ENCODE results near the gene PROS1.
"Not testable (repeated sequence)": the region's sequence is repeated elsewhere in the genome, so short reads cannot be mapped to it uniquely, and the experiment has no call there.

Gene PROS1

DNA sequence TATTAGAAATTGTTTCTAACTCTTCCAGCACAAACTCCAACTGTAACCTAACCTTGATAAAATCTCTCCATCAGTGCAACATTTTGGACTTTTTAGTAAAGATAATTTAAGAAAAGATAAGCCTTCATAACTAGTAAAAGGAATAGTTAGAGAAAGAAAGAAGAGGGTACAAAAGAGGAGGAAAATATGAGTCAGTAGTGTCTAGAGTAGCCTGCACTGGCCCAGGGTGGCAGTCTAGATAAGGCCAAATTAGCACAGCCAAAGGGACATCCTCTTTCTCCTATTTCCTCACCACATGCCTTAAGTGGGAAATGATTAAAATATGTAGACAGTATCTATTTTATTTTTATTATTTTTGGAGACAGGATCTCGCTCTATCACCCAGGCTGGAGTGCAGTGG, 3.7 kb downstream of the PROS1 start:
- DNase-seq (ENCODE audit: low read depth, low spot score) = no peak

DNA sequence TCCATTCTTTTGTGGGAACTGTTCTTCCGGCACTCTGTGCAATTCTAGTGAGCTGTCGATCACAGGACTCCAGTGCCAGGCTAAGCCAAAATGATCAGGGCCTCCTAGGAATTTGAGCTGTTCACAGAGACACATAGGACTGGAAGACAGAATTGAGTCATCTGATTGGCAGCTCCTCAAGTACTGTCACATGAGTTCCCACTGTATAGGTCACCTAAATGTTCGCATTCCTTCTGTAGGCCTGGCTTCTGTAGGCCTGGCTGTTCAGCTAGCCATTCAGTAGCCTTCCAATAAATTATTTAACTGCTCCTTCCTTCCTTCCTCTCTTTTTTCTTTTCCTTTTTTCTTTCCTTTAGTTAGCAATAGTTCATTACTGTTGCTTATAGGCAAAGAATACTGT, 4.3 kb downstream of the PROS1 start:
- DNase-seq (ENCODE audit: low read depth, low spot score) = no peak

DNA sequence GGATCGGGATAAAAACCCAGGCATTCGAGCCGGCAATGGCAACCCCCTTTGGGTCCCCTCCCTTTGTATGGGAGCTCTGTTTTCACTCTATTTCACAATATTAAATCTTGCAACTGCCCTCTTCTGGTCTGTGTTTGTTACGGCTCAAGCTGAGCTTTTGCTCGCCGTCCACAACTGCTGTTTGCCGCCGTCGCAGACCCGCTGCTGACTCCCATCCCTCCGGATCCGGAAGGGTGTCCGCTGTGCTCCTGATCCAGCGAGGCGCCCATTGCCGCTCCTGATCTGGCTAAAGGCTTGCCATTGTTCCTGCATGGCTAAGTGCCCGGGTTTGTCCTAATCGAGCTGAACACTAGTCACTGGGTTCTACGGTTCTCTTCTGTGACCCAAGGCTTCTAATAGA, 8.6 kb downstream of the PROS1 start:
- not testable (repeated sequence) for DNase-seq (ENCODE audit: low read depth, low spot score)

DNA sequence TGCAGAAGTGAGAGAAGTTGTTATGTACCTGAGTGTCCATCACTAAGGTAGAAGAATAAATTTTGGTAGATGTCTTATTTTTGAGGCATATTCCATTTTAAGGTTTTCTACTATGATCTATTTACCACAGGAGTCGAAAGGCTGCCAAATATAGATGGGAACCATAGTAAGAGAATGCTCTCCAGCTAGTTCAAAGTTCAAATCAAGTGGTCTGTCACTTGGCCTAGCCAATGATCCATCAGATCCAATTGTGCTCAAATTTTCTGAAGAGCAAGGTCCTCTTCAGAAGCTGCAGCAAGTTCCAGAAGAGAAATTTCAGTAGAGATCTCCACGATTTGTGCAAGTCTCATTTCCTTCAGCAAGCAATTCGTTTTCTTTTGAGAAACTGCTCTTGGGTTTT, 10.9 kb downstream of the PROS1 start:
- no peak for DNase-seq (ENCODE audit: low read depth, low spot score)

- DNase-seq (ENCODE audit: low read depth, low spot score) = no peak
Observed at GRCh38 chr3:93961489-93961888, 12.2 kb downstream of the PROS1 start.

DNA sequence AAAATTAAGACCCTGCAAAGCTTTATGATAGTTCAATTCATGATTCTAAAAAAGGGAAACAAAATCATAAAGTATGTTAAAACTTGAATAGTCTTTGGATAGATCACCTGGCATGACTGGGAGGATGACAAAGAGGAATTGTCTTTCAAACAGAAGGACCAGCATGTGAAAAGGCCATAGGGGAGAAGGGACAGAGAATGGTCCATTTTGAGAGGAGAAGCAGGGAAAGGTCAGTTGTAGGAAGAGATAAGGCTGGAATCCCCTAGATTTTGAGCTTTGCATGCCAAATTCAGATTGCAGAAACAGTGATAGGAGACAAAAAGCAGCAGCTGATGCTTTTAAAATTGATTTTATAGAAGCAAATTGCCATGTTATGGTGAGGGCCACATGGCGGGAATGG, 12.7 kb downstream of the PROS1 start:
- DNase-seq (ENCODE audit: low read depth, low spot score) = no peak

DNA sequence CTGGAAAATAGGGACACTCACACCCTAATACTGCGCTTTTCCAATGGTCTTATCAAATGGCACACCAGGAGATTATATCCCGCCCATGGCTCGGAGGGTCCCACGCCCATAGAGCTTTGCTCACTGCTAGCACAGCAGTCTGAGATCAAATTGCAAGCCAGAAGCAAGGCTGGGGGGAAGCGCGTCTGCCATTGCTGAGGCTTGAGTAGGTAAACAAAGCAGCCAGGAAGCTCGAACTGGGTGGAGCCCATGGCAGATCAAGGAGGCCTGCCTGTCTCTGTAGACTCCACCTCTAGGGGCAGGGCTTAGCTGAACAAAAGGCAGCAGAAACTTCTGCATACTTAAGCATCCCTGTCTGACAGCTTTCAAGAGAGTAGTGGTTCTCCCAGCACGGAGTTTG, 23.7 kb downstream of the PROS1 start:
- not testable (repeated sequence) for DNase-seq (ENCODE audit: low read depth, low spot score)

DNA sequence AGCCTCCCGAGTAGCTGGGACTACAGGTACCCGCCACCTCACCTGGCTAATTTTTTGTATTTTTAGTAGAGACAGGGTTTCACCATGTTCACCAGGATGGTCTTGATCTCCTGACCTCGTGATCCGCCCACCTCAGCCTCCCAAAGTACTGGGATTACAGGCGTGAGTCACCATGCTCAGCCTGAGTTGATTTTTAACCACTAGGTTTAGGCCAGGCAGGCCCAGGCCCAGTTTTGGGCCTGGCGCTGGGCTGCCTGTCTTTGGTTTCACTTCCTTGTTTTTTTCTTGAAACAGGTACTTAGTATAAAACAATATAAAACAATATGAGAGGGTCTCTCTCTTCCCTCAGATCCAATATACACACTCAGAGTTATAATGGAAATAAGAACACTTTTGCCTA, 36.2 kb downstream of the PROS1 start:
- not testable (repeated sequence) for DNase-seq (ENCODE audit: low read depth, low spot score)

DNA sequence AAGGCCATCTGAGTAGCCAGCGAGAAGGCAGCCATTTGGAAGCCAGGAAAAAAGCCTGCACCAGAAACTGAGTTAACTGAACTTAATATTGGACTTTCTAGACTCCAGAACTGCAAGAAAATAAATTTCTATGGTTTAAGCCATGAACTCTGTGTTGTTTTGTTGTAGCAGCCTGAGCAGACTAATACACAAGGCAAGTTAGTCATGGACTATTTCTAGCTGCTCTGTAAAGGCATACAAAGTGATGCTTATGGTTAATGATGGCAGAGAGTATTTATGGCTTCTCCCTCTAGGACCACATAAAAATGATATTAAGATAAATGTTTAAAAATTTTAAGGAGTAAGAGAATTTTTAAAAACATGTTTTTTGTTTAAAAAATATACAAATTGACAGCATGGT, 37.1 kb downstream of the PROS1 start:
- no peak for DNase-seq (ENCODE audit: low read depth, low spot score)

DNA sequence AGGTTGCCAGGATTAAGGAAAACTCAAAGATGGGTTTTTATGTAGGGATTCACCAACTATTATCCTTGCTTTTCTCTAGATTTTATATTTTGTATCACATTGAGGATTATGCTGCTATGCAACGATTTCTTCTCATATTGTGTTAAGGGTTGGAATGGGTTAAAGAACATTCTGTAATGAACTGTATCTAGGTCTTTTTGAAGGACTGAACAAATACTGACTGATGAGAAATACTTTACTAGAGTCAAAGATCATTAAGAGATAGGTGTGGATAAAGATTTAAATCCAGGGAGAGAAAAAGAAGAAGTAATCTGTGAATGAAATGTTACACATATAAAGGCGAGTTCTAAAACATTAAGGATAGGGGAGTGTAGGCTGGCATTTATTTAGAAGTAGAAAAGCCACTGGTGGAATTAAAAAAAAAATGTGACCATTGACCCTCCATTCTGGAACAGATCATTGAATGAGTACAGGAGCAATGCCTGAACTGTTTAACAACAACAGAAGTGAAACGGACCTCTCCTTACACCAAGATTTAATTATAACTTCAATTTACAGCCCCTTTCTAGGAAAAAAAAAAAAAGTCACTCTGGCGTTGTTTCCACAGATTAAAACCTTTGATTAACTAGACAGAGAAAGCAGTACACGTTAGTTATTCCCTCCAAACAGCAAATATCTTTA, 39.2 kb downstream of the PROS1 start:
- DNase-seq (ENCODE audit: low read depth, low spot score) = no peak

DNA sequence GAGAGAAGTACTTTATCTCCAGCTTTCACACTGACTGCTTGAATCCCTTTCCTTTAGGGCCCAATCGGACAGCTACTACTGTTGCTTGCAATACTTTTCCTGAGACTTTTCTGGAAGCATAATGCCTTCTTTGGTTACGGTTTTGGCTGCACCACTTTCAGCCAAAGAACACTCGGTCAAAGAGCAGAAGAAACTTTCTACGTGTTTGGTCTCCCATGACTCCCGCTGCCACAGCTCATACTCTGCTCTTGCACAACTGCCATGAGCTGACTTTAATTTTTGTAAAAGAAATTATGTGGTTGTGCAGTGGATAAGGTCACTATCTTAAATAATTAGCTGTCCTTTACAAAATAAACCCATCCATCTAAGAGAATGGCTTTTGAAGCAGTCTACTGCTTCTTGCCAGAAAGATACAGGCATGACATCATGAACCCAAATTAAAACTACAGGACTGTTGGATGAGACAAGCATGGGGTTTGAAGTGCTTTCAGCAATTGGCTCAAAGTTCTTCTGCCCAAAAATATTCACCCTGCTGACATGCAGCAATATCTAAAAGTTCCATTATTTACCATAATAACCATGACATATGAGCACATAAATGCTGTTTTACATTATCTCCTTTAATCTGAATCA, 42.0 kb downstream of the PROS1 start:
- DNase-seq (ENCODE audit: low read depth, low spot score) = no peak

GRCh38 chr3:93930041-93930440, 43.7 kb downstream of the PROS1 start:
- DNase-seq (ENCODE audit: low read depth, low spot score) = no peak

DNA sequence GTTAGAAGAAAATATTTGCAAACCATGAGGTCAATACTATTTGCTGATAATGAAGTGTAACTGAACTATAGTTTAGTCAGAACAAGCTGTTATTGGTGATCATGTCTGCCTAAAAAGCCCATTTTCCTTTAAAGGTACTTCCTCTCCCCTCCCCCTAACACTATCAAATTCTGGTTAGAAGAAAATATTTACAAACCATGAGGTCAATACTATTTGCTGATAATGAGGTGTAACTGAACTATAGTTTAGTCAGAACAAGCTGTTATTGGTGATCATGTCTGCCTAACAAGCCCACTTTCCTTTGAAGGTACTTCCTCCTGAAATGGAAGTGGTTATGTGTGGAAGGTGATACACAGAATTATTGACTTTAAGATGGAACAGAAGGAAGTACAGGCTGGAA, 46.9 kb downstream of the PROS1 start:
- DNase-seq (ENCODE audit: low read depth, low spot score) = no peak

GRCh38 chr3:93924491-93924890, 49.2 kb downstream of the PROS1 start:
- no peak for DNase-seq (ENCODE audit: low read depth, low spot score)

DNA sequence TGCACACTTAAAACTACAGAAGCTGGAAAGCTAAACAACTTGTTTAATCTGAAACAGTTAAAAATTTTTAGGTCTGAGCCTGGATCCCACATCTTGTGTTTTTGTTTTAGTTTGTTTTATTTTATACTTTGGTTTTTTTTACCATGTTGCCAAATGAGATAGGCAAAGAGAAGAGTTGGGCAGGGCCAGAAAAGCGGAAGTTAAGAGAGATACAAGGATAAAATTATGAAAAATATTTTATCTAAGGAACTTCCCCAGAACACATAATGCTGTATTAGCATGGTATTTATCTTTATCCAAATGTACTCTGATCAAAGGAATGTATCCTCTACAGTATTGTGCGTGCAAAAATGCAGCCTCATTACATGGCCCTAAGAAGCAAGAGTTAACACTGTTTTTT, 50.7 kb downstream of the PROS1 start:
- DNase-seq (ENCODE audit: low read depth, low spot score) = no peak

GRCh38 chr3:93917546-93918029, 56.1 kb downstream of the PROS1 start:
- DNase-seq (ENCODE audit: low read depth, low spot score) = not testable (repeated sequence)

DNA sequence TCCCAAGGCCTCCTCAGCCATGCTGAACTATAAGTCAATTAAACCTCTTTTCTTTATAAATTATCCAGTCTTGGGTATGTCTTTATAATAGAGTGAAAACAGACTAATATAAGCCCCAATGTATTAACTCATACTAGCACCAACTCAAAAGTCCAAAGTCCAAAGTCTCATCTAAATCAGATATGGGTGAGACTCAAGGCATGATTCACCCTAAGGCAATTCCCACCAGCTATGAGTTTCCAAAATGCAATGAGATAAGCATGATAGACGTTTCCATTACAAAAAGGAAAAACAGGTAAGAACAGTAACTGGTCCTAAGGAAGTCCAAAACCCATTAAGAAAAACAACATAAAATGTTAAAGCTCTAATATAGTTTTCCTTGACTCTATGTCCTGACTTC, 60.1 kb downstream of the PROS1 start:
- not testable (repeated sequence) for DNase-seq (ENCODE audit: low read depth, low spot score)

DNA sequence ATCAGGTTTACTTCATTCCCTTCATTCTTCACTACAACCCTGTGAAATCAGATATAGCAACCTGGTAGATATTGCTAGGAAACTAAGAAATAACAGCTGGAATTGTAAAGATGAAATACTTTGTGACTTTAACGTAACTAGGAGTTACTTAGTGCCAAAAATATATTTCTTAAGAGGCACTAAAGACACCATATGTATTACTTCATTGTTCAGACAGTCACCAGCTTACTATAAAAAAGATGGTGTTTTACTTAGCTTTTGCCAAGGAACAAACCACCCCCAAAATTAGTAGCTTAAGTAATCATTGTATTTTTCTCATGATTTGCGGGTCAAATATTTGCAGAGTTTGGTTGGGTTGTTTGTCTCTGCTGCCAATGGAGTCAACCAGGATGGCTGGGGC, 62.5 kb downstream of the PROS1 start:
- DNase-seq (ENCODE audit: low read depth, low spot score) = no peak

- DNase-seq (ENCODE audit: low read depth, low spot score) = no peak
Observed at GRCh38 chr3:93910097-93910496, 63.6 kb downstream of the PROS1 start.

- DNase-seq (ENCODE audit: low read depth, low spot score) = no peak
Observed at GRCh38 chr3:93907132-93907531, 66.6 kb downstream of the PROS1 start.

DNA sequence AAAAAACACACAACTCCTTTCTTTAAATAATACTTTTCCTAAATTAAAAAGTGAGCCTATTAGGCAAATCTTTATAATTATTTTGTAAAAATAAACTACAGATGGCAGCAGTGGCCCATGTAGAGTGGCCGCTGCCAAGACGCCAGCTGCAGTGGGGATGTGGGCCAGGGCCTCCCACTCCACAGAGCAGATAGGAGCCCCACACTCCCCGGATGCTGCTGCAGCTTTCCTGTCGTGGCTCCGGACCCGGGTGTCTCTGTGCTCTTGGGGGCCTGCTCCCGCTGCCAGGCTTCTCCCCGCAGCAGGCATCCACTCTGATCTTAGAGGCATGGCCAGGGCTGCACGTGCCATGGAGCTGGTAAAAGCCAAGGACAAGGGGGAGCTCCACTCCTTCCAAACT, 67.5 kb downstream of the PROS1 start:
- no peak for DNase-seq (ENCODE audit: low read depth, low spot score)

- DNase-seq (ENCODE audit: low read depth, low spot score) = no peak
Observed at GRCh38 chr3:93904568-93904967, 69.1 kb downstream of the PROS1 start.

DNA sequence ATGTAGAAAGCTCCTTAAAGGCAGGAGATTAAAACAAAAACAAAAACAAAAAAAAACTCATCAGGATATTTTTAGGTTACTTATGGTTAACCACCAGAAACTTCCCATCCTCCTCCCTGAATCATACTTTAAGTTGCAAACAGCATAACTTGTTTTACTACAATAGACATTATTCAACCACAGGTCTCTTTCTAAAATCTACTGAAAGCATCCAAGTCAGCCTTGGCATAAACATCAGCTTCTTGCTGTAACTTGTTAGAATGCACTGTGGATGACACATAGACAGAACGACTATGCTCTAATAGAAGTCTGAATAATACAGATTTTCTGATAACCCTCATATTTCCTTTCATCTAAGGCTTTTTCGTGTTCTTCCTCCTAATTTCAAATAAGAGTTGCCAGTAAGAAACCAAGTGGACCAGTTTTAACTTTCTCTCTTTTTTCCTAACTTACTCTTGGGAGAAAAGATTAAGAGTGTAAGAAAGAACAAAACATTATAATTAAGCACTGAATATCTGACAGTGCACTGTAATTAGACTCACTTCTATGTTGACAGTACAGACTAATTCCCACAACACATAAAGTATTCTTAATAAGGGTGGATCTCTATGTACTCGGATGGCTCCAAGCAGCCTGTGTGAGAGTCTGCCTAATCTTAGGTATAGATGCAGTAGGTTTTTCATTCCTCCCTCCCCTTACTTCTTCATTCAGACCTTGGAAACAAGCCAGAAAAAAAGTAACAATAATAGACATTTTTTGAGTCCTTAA, 95.3 kb downstream of the PROS1 start:
- DNase-seq (ENCODE audit: low read depth, low spot score) = not testable (repeated sequence)

Measured in activated naive CD8-positive, alpha-beta T cell treated with anti-CD3 and anti-CD28 coated beads, Interleukin-2, amount 50 U/mL, for 16 hours (primary cell).